ENCODE results near the gene WASF1. TPM values are rescaled to one million over a fixed set of nuclear protein-coding genes. Genes with fewer than 3 reads are reported as not detected.

The WASF1 gene
- total and polyA plus RNA-seq, 2 donors (not counting 3 experiments of a cell fraction or from before 2014, with no cell fraction given): 20.9 to 27.5 TPM

GRCh38 chr6:110093981-110094380 is 85.5 kb downstream of the WASF1 start:
- H3K4me2 ChIP-seq (ENCODE audit: insufficient read depth, low read length): no peak overlapping the region
- ChIA-PET CTCF (no interaction called here), POLR2A (no interaction called here)
- dilution Hi-C loops (cut with MboI; ENCODE audit: extremely low pct_ligation_motif_present, low sequenced_read_pairs): no loop called here
- no peak overlapping the region for H3K4me3 ChIP-seq (replicated peaks in 1 of 3; ENCODE audit: insufficient read depth in 1 of 3, low read depth in 1 of 3, low read length in 3 of 3)
- TF ChIP-seq, protein P1, sequence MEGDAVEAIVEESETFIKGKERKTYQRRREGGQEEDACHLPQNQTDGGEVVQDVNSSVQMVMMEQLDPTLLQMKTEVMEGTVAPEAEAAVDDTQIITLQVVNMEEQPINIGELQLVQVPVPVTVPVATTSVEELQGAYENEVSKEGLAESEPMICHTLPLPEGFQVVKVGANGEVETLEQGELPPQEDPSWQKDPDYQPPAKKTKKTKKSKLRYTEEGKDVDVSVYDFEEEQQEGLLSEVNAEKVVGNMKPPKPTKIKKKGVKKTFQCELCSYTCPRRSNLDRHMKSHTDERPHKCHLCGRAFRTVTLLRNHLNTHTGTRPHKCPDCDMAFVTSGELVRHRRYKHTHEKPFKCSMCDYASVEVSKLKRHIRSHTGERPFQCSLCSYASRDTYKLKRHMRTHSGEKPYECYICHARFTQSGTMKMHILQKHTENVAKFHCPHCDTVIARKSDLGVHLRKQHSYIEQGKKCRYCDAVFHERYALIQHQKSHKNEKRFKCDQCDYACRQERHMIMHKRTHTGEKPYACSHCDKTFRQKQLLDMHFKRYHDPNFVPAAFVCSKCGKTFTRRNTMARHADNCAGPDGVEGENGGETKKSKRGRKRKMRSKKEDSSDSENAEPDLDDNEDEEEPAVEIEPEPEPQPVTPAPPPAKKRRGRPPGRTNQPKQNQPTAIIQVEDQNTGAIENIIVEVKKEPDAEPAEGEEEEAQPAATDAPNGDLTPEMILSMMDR (IDR thresholded peaks at IDR 0.05; ENCODE audit: extremely low read depth in 1 of 2, insufficient read depth in 1 of 2, low read depth in 1 of 2, low read length in 2 of 2): no peak
- no peak for TF ChIP-seq EZH2 (IDR thresholded peaks at IDR 0.05; ENCODE audit: borderline replicate concordance, low read depth, low read length, severe bottlenecking)
- no peak for TF ChIP-seq GATA2 (IDR thresholded peaks at IDR 0.05; ENCODE audit: insufficient read depth, insufficient read length, low read depth, low read length)
- TF ChIP-seq JUN (IDR thresholded peaks at IDR 0.05; ENCODE audit: borderline replicate concordance, insufficient read depth, insufficient read length, low read depth): no peak
- TF ChIP-seq MYC (IDR thresholded peaks at IDR 0.05; ENCODE audit: low read depth, low read length): no peak
- H3K79me2 ChIP-seq (ENCODE audit: control insufficient read depth, insufficient read depth, low read length): no peaks in the 10 kb centered on the region
- no peaks in the 10 kb centered on the region for H3K9me1 ChIP-seq (replicated peaks; ENCODE audit: control insufficient read depth, extremely low read depth, insufficient read depth, low read length)
- intact Hi-C loops (cut with micrococcal nuclease): no loop called here
- H3K4me1 ChIP-seq (ENCODE audit: control insufficient read depth, extremely low read depth, insufficient read depth, low read length): peaks cover 36% of the 10 kb centered on the region
- H3K27ac ChIP-seq (ENCODE audit: insufficient read depth, low read depth, low read length): peak overlapping the region; percentile 80
- H2AFZ ChIP-seq (ENCODE audit: low read depth, low read length): no peak overlapping the region
- H3K9me3 ChIP-seq (replicated peaks; ENCODE audit: control insufficient read depth, insufficient read depth, low read length): no peaks in the 10 kb centered on the region
- BruUV-seq (replicated peaks): no TSS peak
- no peaks in the 10 kb centered on the region for H3K36me3 ChIP-seq (ENCODE audit: control insufficient read depth in 2 of 2, extremely low read depth in 1 of 2, insufficient read depth in 2 of 2, low read length in 2 of 2)
- H3K27me3 ChIP-seq (ENCODE audit: control insufficient read depth in 2 of 2, insufficient read depth in 2 of 2, low read length in 2 of 2): no peaks in the 10 kb centered on the region
- FAIRE-seq: no peak
- peak; percentile 4 for DNase-seq (ENCODE audit: low read depth, low spot score)
- no peaks in the 10 kb centered on the region for H4K20me1 ChIP-seq (replicated peaks; ENCODE audit: control insufficient read depth, extremely low read depth, insufficient read depth, low read length)
- H3K9ac ChIP-seq (replicated peaks; ENCODE audit: extremely low read depth, insufficient read depth, low read length): no peak overlapping the region

GRCh38 chr6:110090876-110091275 is 88.6 kb downstream of the WASF1 start:
- BruUV-seq (replicated peaks): no TSS peak
- H3K79me2 ChIP-seq (ENCODE audit: control insufficient read depth, insufficient read depth, low read length): no peaks in the 10 kb centered on the region
- intact Hi-C loops (cut with micrococcal nuclease): no loop called here
- H3K27ac ChIP-seq (ENCODE audit: insufficient read depth, low read depth, low read length): no peak overlapping the region
- no peak overlapping the region for H3K9ac ChIP-seq (replicated peaks; ENCODE audit: extremely low read depth, insufficient read depth, low read length)
- peaks cover 17% of the 10 kb centered on the region for H3K4me1 ChIP-seq (ENCODE audit: control insufficient read depth, extremely low read depth, insufficient read depth, low read length)
- no peaks in the 10 kb centered on the region for H3K36me3 ChIP-seq (ENCODE audit: control insufficient read depth in 2 of 2, extremely low read depth in 1 of 2, insufficient read depth in 2 of 2, low read length in 2 of 2)
- CTCF ChIA-PET: interaction anchor here (1.1 kb wide), 1 partner anchor 51 kb away, joined by 3 read pairs; no protein-coding TSS in a partner anchor
- no peaks in the 10 kb centered on the region for H3K27me3 ChIP-seq (ENCODE audit: control insufficient read depth in 2 of 2, insufficient read depth in 2 of 2, low read length in 2 of 2)
- DNase-seq (ENCODE audit: low read depth, low spot score) (no peak), FAIRE-seq (no peak)
- H3K4me2 ChIP-seq (ENCODE audit: insufficient read depth, low read length): no peak overlapping the region
- H3K4me3 ChIP-seq (replicated peaks in 1 of 3; ENCODE audit: insufficient read depth in 1 of 3, low read depth in 1 of 3, low read length in 3 of 3): no peak overlapping the region
- H2AFZ ChIP-seq (ENCODE audit: low read depth, low read length): no peak overlapping the region
- H3K9me1 ChIP-seq (replicated peaks; ENCODE audit: control insufficient read depth, extremely low read depth, insufficient read depth, low read length): no peaks in the 10 kb centered on the region
- TF ChIP-seq GATA2 (IDR thresholded peaks at IDR 0.05; ENCODE audit: insufficient read depth, insufficient read length, low read depth, low read length): no peak
- no peak for TF ChIP-seq POLR2A (IDR thresholded peaks at IDR 0.05; ENCODE audit: low read depth, low read length)
- TF ChIP-seq FOS (IDR thresholded peaks at IDR 0.05; ENCODE audit: borderline replicate concordance, insufficient read depth, low read length): no peak
- TF ChIP-seq POLR2AphosphoS5 (IDR thresholded peaks at IDR 0.05; ENCODE audit: insufficient read depth, low read depth, low read length): no peak
- H4K20me1 ChIP-seq (replicated peaks; ENCODE audit: control insufficient read depth, extremely low read depth, insufficient read depth, low read length): no peaks in the 10 kb centered on the region
- dilution Hi-C loops (cut with MboI; ENCODE audit: extremely low pct_ligation_motif_present, low sequenced_read_pairs): no loop called here
- H3K9me3 ChIP-seq (replicated peaks; ENCODE audit: control insufficient read depth, insufficient read depth, low read length): no peaks in the 10 kb centered on the region
- POLR2A ChIA-PET: no interaction called here
